Breast epithelium (tissue), 3 donors: ENCODE data around the gene ZSCAN5C.

Source experiments
- CTCF ChIP-seq, 3 donors: fragments of 450-650 bp; IDR thresholded peaks; one replicate each; pipeline ENCODE4 v1.5.1; 2016 to 2017; ENCODE audit warnings: antibody characterized with exemption in 3 of 3, mild to moderate bottlenecking in 3 of 3, moderate library complexity in 3 of 3
- POLR2AphosphoS5 ChIP-seq, 3 donors: sonication (generic); formaldehyde crosslinking; IDR thresholded peaks; one replicate each; pipeline ENCODE4 v1.6.1; 2017; ENCODE audit warnings: antibody characterized with exemption in 3 of 3

- TF ChIP-seq CTCF (IDR thresholded peaks at IDR 0.05) = no peak
- TF ChIP-seq POLR2AphosphoS5 (IDR thresholded peaks at IDR 0.05) = no peak
These were observed 43.0 kb upstream of the ZSCAN5C start for GRCh38 chr19:56159009-56159559.
